CD4-positive, CD25-positive, alpha-beta regulatory T cell (primary cell): Measurements from ENCODE around the gene ALMS1. TPM values are rescaled to one million over a fixed set of nuclear protein-coding genes. Genes with fewer than 3 reads are reported as not detected.
"Not testable (repeated sequence)": the region's sequence is repeated elsewhere in the genome, so short reads cannot be mapped to it uniquely, and the experiment has no call there.

Source experiments
- ATAC-seq, 2 donors: fragments of 150-1000 bp; cut with Tn5 transposase; one replicate each; pipeline ENCODE4 v1.10.0; 2021; ENCODE audit warnings: low read depth in 2 of 2, moderate number of reproducible peaks in 2 of 2, moderate library complexity in 1 of 2
- DNase-seq, 3 donors: peaks; one replicate each; pipeline versions ENCODE4 v3.0.0 to v3.0.0-alpha.2; 2012 to 2022; ENCODE audit warnings: mixed read lengths in 1 of 3
- H3K27ac ChIP-seq: one replicate; pipeline ENCODE4 v1.7.0; 2013; ENCODE audit warnings: mild to moderate bottlenecking, low read length; ENCODE audit not compliant: insufficient read depth, poor library complexity, severe bottlenecking
- H3K27me3 ChIP-seq: one replicate; pipeline ENCODE4 v1.7.0; 2013; ENCODE audit warnings: low read length; ENCODE audit not compliant: control insufficient read depth, insufficient read depth
- H3K36me3 ChIP-seq: one replicate; pipeline ENCODE4 v1.7.0; 2013; ENCODE audit warnings: mild to moderate bottlenecking, low read length, moderate library complexity; ENCODE audit not compliant: control insufficient read depth, insufficient read depth
- H3K4me1 ChIP-seq: 2 replicates; pipeline ENCODE4 v1.7.0; 2013; ENCODE audit warnings: mild to moderate bottlenecking, low read length; ENCODE audit not compliant: insufficient read depth, control insufficient read depth, poor library complexity, severe bottlenecking
- H3K4me3 ChIP-seq: one replicate; pipeline ENCODE4 v1.7.0; 2013; ENCODE audit warnings: low read depth, mild to moderate bottlenecking, low read length, moderate library complexity
- H3K9me3 ChIP-seq, 2 experiments: 1 replicate in 1 of 2; 2 replicates in 1 of 2; pipeline ENCODE4 v1.7.0; 2013; ENCODE audit warnings: low read length in 2 of 2, mild to moderate bottlenecking in 1 of 2, moderate library complexity in 1 of 2; ENCODE audit not compliant: control insufficient read depth in 2 of 2
- H3K27ac Mint-ChIP-seq, 3 donors: one replicate each; pipeline ENCODE4 v1.8.0; 2020 to 2022; ENCODE audit warnings: mild to moderate bottlenecking in 3 of 3, mixed read lengths in 3 of 3, moderate library complexity in 2 of 3
- H3K27me3 Mint-ChIP-seq: one replicate; pipeline ENCODE4 v1.8.0; 2022; ENCODE audit warnings: mild to moderate bottlenecking, mixed read lengths
- H3K36me3 Mint-ChIP-seq: one replicate; pipeline ENCODE4 v1.8.0; 2020; ENCODE audit warnings: mixed read lengths
- H3K4me1 Mint-ChIP-seq, 4 donors: one replicate each; pipeline ENCODE4 v1.8.0; 2020 to 2022; ENCODE audit warnings: mixed read lengths in 4 of 4, mild to moderate bottlenecking in 1 of 4
- H3K4me3 Mint-ChIP-seq, 4 donors: one replicate each; pipeline ENCODE4 v1.8.0; 2020 to 2022; ENCODE audit warnings: mild to moderate bottlenecking in 4 of 4, mixed read lengths in 4 of 4, moderate library complexity in 3 of 4
- H3K9me3 Mint-ChIP-seq, 7 donors: one replicate each; pipeline ENCODE4 v1.8.0; 2020 to 2022; ENCODE audit warnings: mixed read lengths in 7 of 7, mild to moderate bottlenecking in 3 of 7, moderate library complexity in 2 of 7
- polyA plus RNA-seq, 4 donors: library from polyadenylated mRNA; unstranded; fragments of 300-500 nt; fragmentation: Illumina TruSeq; gene quantifications; one replicate each; pipeline ENCODE4 v1.2.3, GENCODE V29; 2021
- total RNA-seq: library from RNA; stranded (reverse); gene quantifications from one replicate; pipeline ENCODE4 v1.2.3, GENCODE V29; 2022

Gene ALMS1
- total and polyA plus RNA-seq, 5 donors from 2014 or later, result 1.6 to 29.3 (median 2.7) TPM

DNA sequence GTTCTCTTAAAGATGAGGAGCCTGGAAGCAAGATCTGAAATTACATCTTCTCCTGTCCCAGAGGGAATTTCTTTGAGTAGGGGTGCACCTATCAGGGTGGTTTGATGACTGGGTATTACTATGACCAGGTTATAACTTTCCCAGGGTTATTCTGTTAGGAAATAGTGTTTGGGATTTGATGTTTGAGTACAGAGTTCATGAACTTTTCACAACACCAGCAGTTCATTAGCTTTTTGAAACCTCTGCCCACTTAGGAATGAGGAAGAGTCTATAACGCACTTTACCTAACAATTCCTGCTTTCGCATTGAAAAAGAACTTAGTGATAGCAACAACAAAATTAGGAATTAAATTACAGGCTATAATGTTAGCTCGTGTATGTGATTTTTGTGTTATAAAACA lies 58.6 kb downstream of the ALMS1 start:
- Mint-ChIP-seq H3K9me3 (no peaks in the 10 kb centered on the region), H3K27me3 (no peaks in the 10 kb centered on the region), H3K27ac (no peak overlapping the region), H3K4me1 (peaks cover 0 to 2% (median under 1%) of the 10 kb centered on the region in 4 donors), H3K36me3 (peaks cover 70% of the 10 kb centered on the region), H3K4me3 (no peak overlapping the region)
- Histone ChIP-seq H3K9me3 (no peaks in the 10 kb centered on the region), H3K4me1 (no peaks in the 10 kb centered on the region), H3K27me3 (no peaks in the 10 kb centered on the region), H3K4me3 (no peak overlapping the region), H3K27ac (no peak overlapping the region), H3K36me3 (peaks cover 22% of the 10 kb centered on the region)
- ATAC-seq (no peak), DNase-seq (no peak)

DNA sequence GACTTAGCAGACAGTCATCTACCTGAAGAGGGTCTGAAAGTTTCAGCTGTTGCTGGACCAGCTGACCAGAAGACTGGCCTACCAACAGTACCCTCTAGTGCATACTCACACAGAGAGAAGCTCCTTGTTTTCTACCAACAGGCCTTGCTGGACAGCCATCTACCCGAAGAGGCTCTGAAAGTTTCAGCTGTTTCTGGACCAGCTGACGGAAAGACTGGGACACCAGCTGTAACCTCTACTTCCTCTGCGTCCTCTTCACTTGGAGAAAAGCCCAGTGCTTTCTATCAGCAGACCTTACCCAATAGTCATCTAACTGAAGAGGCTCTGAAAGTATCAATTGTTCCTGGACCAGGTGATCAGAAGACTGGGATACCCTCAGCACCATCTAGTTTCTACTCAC lies 63.2 kb downstream of the ALMS1 start:
- no peaks in the 10 kb centered on the region for H3K27me3 ChIP-seq
- H3K27ac ChIP-seq, result no peak overlapping the region
- H3K27me3 Mint-ChIP-seq, result peaks cover 4% of the 10 kb centered on the region
- ATAC-seq, result no peak
- DNase-seq, result no peak
- H3K4me1 ChIP-seq, result no peaks in the 10 kb centered on the region
- H3K4me3 Mint-ChIP-seq, result no peak overlapping the region
- peaks cover 27% of the 10 kb centered on the region for H3K36me3 ChIP-seq
- H3K36me3 Mint-ChIP-seq, result peaks cover 64% of the 10 kb centered on the region
- no peaks in the 10 kb centered on the region for H3K9me3 ChIP-seq
- no peak overlapping the region for H3K4me3 ChIP-seq
- no peaks in the 10 kb centered on the region for H3K4me1 Mint-ChIP-seq
- no peaks in the 10 kb centered on the region for H3K9me3 Mint-ChIP-seq
- H3K27ac Mint-ChIP-seq, result no peak overlapping the region

DNA sequence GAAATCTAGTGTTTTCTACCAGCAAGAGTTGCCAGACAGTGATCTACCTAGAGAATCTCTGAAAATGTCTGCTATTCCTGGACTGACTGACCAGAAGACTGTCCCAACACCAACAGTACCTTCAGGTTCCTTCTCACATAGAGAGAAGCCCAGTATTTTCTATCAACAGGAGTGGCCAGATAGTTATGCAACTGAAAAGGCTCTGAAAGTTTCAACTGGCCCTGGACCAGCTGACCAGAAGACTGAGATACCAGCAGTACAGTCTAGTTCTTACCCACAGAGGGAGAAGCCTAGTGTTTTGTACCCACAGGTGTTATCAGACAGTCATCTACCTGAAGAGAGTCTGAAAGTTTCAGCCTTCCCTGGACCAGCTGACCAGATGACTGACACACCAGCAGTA lies 63.8 kb downstream of the ALMS1 start:
- Histone ChIP-seq H3K9me3 (no peaks in the 10 kb centered on the region), H3K27me3 (no peaks in the 10 kb centered on the region), H3K4me3 (no peak overlapping the region), H3K4me1 (no peaks in the 10 kb centered on the region), H3K36me3 (peaks cover 27% of the 10 kb centered on the region), H3K27ac (no peak overlapping the region)
- no peak overlapping the region for H3K4me3 Mint-ChIP-seq
- H3K4me1 Mint-ChIP-seq, result no peaks in the 10 kb centered on the region
- H3K36me3 Mint-ChIP-seq, result peaks cover 64% of the 10 kb centered on the region
- peaks cover 4% of the 10 kb centered on the region for H3K27me3 Mint-ChIP-seq
- ATAC-seq, result no peak
- H3K27ac Mint-ChIP-seq, result no peak overlapping the region
- DNase-seq, result no peak
- no peaks in the 10 kb centered on the region for H3K9me3 Mint-ChIP-seq

DNA sequence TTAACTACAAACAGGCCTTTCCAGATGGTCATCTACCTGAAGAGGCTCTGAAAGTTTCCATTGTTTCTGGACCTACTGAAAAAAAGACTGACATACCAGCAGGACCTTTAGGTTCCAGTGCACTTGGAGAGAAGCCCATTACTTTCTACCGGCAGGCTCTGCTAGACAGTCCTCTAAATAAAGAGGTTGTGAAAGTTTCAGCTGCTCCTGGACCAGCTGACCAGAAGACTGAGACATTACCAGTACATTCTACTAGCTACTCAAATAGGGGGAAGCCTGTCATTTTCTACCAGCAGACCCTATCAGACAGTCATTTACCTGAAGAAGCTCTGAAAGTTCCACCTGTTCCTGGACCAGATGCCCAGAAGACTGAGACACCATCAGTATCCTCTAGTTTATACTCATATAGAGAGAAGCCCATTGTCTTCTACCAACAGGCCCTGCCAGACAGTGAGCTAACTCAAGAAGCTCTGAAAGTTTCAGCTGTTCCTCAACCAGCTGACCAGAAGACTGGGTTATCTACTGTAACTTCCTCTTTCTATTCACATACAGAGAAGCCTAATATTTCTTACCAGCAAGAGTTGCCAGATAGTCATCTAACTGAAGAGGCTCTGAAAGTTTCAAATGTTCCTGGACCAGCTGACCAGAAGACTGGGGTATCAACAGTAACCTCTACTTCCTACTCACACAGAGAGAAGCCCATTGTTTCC lies 65.8 kb downstream of the ALMS1 start:
- H3K27me3 Mint-ChIP-seq, result peaks cover 4% of the 10 kb centered on the region
- H3K36me3 Mint-ChIP-seq, result peaks cover 64% of the 10 kb centered on the region
- Histone ChIP-seq H3K36me3 (peaks cover 28% of the 10 kb centered on the region), H3K4me3 (no peak overlapping the region), H3K27me3 (no peaks in the 10 kb centered on the region), H3K9me3 (no peaks in the 10 kb centered on the region), H3K27ac (no peak overlapping the region), H3K4me1 (no peaks in the 10 kb centered on the region)
- DNase-seq, result no peak
- peaks cover 0 to 4% (median 0%) of the 10 kb centered on the region in 7 donors for H3K9me3 Mint-ChIP-seq
- H3K4me3 Mint-ChIP-seq, result no peak overlapping the region
- no peaks in the 10 kb centered on the region for H3K4me1 Mint-ChIP-seq
- no peak for ATAC-seq
- H3K27ac Mint-ChIP-seq, result no peak overlapping the region

DNA sequence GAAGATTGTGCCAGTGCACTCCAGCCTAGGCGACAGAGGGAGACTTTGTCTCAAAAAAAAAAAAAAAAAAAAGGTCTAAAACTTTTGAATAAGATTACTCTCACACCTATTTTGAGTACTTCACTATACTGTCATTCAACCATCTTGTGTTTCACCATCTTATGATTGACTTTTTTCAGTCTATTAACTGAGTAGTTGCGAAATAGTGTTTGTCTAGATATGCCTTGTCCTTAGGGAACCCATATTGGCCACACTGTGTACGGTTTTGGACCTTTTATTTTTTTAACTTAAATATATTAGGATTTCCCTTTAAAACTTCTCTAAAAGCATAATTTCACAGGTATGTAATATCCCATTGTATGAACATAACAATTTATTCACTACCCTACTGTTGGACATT lies 72.3 kb downstream of the ALMS1 start:
- Histone ChIP-seq H3K27me3 (no peaks in the 10 kb centered on the region), H3K9me3 (no peaks in the 10 kb centered on the region), H3K4me3 (no peak overlapping the region), H3K27ac (no peak overlapping the region), H3K4me1 (no peaks in the 10 kb centered on the region), H3K36me3 (peaks cover 3% of the 10 kb centered on the region)
- Mint-ChIP-seq H3K27me3 (no peaks in the 10 kb centered on the region), H3K9me3 (peaks cover 3 to 9% (median 6%) of the 10 kb centered on the region in 7 donors), H3K4me3 (no peak overlapping the region), H3K36me3 (peaks cover 48% of the 10 kb centered on the region), H3K27ac (no peak overlapping the region), H3K4me1 (peaks cover 0 to 5% (median 0%) of the 10 kb centered on the region in 4 donors)
- ATAC-seq (no peak), DNase-seq (no peak)

DNA sequence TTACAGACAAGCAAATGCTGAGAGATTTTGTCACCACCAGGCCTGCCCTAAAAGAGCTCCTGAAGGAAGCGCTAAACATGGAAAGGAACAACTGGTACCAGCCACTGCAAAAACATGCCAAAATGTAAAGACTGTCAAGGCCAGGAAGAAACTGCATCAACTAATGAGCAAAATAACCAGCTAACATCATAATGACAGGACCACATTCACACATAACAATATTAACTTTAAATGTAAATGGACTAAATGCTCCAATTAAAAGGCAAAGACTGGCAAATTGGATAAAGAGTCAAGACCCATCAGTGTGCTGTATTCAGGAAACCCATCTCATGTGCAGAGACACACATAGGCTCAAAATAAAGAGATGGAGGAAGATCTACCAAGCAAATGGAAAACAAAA lies 76.8 kb downstream of the ALMS1 start:
- not testable (repeated sequence) for DNase-seq, H3K9me3 Mint-ChIP-seq, H3K27me3 Mint-ChIP-seq, H3K27ac Mint-ChIP-seq, H3K4me1 Mint-ChIP-seq, H3K4me1 ChIP-seq, H3K27ac ChIP-seq, H3K4me3 ChIP-seq, H3K27me3 ChIP-seq, H3K9me3 ChIP-seq, H3K4me3 Mint-ChIP-seq, H3K36me3 ChIP-seq, ATAC-seq
- H3K36me3 Mint-ChIP-seq, result peaks cover 17% of the 10 kb centered on the region

DNA sequence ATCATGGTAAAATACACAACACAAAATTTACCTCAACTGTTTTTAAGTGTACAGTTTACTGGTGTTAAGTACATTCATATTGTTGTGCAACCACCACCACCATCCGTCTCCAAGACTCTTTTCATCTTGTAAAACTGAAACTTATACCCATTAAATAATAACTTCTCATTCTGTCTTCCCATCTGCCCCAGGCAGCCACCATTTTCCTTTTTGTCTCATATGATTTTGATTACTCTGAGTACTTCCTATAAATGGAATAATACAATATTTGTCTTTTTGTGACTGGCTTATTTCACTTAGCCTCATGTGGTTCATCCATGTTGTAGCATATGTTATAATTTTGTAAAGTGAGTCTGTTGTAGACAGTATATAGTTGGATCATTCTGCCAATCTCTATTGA lies 82.7 kb downstream of the ALMS1 start:
- H3K27me3 Mint-ChIP-seq, result no peaks in the 10 kb centered on the region
- H3K4me3 ChIP-seq, result no peak overlapping the region

DNA sequence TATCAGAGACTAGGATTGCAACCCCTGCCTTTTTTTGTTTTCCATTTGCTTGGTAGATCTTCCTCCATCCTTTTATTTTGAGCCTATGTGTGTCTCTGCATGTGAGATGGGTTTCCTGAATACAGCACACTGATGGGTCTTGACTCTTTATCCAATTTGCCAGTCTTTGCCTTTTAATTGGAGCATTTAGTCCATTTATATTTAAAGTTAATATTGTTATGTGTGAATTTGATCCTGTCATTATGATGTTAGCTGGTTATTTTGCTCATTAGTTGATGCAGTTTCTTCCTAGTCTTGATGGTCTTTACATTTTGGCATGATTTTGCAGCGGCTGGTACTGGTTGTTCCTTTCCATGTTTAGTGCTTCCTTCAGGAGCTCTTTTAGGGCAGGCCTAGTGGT lies 98.2 kb downstream of the ALMS1 start:
- H3K27me3 Mint-ChIP-seq, H3K4me3 Mint-ChIP-seq, H3K27ac Mint-ChIP-seq, H3K4me1 ChIP-seq, ATAC-seq, DNase-seq, H3K9me3 ChIP-seq, H3K4me3 ChIP-seq, H3K27ac ChIP-seq, H3K27me3 ChIP-seq, H3K4me1 Mint-ChIP-seq: not testable (repeated sequence)
- H3K36me3 Mint-ChIP-seq, result peaks cover 37% of the 10 kb centered on the region
- peaks cover 0 to 10% (median 3%) of the 10 kb centered on the region in 7 donors for H3K9me3 Mint-ChIP-seq
- peaks cover 14% of the 10 kb centered on the region for H3K36me3 ChIP-seq

More for the DNA sequence above, 82.7 kb downstream of the ALMS1 start:
- Mint-ChIP-seq H3K4me1 (peaks cover 0 to 6% (median 0%) of the 10 kb centered on the region in 4 donors), H3K4me3 (no peak overlapping the region), H3K27ac (no peak overlapping the region), H3K9me3 (peaks cover 0 to 1% (median 0%) of the 10 kb centered on the region in 7 donors), H3K36me3 (peaks cover 5% of the 10 kb centered on the region)
- no peaks in the 10 kb centered on the region for H3K27me3 ChIP-seq
- H3K36me3 ChIP-seq, result no peaks in the 10 kb centered on the region
- no peaks in the 10 kb centered on the region for H3K9me3 ChIP-seq
- ATAC-seq (no peak), DNase-seq (no peak)
- no peak overlapping the region for H3K27ac ChIP-seq
- no peaks in the 10 kb centered on the region for H3K4me1 ChIP-seq
